ENCODE data around the gene HARBI1.

DNA sequence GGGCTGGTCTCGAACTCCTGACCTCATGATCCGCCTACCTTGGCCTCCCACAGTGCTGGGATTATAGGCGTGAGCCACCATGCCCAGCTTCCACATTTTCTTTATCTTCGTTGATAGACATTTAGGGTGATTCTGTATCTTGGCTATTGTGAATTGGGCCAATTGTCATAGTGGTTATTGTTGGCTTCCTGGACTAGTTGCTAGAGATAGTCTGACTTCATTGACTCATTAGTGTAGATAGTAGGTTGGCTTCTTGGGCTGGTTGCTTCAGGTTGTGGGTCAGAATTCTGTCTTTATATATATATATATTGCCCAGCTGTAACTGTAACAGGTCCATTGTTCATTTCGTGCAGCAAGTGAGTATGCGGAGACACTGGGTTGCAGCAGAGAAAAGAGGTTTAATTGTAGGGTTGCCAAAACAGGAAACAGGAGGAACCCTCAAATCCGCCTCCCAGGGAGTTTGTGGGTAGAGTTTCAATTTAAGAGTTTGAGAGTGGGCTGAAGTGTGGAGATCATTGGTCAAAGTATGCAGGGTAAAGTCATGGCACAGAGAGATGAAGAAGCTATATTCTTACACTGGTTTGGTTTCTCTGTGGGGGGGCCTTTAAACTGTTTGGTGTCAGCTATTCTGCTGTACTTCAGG is 22.3 kb upstream of the HARBI1 start:
- TF ChIP-seq, protein P1, sequence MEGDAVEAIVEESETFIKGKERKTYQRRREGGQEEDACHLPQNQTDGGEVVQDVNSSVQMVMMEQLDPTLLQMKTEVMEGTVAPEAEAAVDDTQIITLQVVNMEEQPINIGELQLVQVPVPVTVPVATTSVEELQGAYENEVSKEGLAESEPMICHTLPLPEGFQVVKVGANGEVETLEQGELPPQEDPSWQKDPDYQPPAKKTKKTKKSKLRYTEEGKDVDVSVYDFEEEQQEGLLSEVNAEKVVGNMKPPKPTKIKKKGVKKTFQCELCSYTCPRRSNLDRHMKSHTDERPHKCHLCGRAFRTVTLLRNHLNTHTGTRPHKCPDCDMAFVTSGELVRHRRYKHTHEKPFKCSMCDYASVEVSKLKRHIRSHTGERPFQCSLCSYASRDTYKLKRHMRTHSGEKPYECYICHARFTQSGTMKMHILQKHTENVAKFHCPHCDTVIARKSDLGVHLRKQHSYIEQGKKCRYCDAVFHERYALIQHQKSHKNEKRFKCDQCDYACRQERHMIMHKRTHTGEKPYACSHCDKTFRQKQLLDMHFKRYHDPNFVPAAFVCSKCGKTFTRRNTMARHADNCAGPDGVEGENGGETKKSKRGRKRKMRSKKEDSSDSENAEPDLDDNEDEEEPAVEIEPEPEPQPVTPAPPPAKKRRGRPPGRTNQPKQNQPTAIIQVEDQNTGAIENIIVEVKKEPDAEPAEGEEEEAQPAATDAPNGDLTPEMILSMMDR (IDR thresholded peaks at IDR 0.05; ENCODE audit: low read depth, low read length), result no peak
- no peak for TF ChIP-seq EZH2phosphoT487 (IDR thresholded peaks at IDR 0.05; ENCODE audit: low read depth)
